ENCODE data around the gene TFB1M. TPM values are rescaled to one million over a fixed set of nuclear protein-coding genes. Genes with fewer than 3 reads are reported as not detected.

TFB1M gene
- total RNA-seq, 1 donor from 2014 or later: 15.3 TPM

DNA sequence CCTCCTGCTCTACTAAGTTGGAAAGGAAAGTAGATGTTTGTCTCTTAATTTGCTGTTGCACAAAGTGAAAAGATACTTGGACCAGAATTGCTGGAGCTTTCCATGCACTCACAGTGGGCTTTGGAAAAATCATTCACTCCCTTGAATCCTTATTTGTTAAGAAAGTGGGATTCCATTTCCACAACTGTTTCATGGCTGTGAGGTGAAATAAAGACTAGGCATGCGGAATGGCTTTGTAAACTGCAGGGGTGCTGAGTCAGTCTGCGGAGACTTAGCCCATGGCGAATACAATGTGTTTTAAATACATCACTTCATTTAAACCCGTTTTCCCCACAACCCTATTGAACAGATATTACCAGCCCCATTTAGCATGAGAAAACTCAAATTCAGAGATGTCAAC, 87.2 kb downstream of the TFB1M start:
- peaks cover 29% of the 10 kb centered on the region for H3K4me1 Mint-ChIP-seq (ENCODE audit: low read depth)
- H3K9me3 Mint-ChIP-seq (ENCODE audit: low read depth): peaks cover 2% of the 10 kb centered on the region
- H3K4me3 Mint-ChIP-seq (ENCODE audit: unreplicated experiment): no peak overlapping the region
- H3K27me3 Mint-ChIP-seq (ENCODE audit: low read depth): no peaks in the 10 kb centered on the region
- H3K36me3 Mint-ChIP-seq (ENCODE audit: low read depth): peaks cover 2% of the 10 kb centered on the region
- TF ChIP-seq, protein P1, sequence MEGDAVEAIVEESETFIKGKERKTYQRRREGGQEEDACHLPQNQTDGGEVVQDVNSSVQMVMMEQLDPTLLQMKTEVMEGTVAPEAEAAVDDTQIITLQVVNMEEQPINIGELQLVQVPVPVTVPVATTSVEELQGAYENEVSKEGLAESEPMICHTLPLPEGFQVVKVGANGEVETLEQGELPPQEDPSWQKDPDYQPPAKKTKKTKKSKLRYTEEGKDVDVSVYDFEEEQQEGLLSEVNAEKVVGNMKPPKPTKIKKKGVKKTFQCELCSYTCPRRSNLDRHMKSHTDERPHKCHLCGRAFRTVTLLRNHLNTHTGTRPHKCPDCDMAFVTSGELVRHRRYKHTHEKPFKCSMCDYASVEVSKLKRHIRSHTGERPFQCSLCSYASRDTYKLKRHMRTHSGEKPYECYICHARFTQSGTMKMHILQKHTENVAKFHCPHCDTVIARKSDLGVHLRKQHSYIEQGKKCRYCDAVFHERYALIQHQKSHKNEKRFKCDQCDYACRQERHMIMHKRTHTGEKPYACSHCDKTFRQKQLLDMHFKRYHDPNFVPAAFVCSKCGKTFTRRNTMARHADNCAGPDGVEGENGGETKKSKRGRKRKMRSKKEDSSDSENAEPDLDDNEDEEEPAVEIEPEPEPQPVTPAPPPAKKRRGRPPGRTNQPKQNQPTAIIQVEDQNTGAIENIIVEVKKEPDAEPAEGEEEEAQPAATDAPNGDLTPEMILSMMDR (IDR thresholded peaks at IDR 0.05): no peak
- no peak overlapping the region for H3K27ac Mint-ChIP-seq (ENCODE audit: unreplicated experiment)
- DNase-seq (ENCODE audit: low spot score): no peak

DNA sequence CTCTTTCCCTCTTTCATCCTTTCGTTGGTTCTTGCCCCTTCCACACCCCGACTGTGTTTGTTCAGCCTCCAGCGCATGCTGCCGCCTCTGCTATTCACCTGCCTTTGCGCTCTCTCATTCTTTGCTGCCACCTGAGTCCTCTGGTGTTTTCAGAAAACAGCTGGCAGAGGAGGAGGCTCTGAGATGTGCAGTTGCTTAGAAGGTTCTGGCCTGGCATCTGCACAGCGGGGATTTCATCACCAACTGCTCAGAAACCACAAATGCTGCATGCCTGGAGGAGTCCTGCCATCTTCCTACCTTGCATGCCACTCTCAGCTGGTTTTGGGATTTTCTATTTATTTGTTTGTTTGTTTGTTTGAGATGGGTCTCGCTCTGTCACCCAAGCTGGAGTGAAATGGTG, 89.7 kb downstream of the TFB1M start:
- TF ChIP-seq, protein P1 (IDR thresholded peaks at IDR 0.05): no peak
- H3K4me3 Mint-ChIP-seq (ENCODE audit: unreplicated experiment): no peak overlapping the region
- peaks cover 32% of the 10 kb centered on the region for H3K4me1 Mint-ChIP-seq (ENCODE audit: low read depth)
- no peak for DNase-seq (ENCODE audit: low spot score)
- H3K27ac Mint-ChIP-seq (ENCODE audit: unreplicated experiment): peak overlapping the region; percentile 92
- peaks cover 2% of the 10 kb centered on the region for H3K9me3 Mint-ChIP-seq (ENCODE audit: low read depth)
- no peaks in the 10 kb centered on the region for H3K27me3 Mint-ChIP-seq (ENCODE audit: low read depth)
- H3K36me3 Mint-ChIP-seq (ENCODE audit: low read depth): peaks cover 3% of the 10 kb centered on the region

DNA sequence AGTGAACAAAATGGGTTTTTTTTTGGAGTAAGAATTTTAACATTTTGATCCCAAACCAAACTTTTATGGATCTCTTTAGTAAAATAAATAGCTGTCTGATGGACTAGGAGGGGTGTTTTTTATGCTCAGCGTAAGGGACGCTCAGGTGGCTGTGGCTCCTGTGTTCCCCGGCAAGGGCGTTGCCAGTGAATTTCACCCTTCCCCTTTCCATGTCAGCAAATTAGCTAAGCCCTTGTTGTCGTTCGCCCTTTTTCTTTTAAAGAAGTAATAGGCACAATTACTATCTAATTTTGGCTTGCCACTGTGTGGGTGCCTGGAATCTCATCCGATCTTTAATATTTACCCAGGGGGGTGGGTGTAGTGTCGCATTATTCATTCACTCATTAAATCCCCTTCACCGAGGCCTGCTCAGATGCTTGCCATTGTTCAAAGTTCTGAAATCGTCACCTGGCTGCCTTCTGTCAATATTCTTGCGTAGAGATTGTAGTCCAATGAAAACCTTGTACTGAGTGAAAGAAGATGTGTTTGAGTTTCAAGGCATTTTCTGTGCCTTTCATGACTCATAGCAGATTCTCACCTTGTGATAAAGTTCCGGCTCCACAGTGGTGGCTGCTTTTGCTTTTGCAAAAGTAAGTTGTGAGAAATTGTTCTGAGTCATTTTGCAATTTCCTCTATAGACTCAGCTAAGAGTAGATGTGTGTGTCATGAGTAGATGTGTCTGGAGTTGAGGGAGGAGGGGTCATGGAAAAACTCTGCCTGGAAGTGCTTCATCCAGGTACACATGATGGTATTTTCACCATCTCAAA, 90.4 kb downstream of the TFB1M start:
- H3K36me3 Mint-ChIP-seq (ENCODE audit: low read depth): peaks cover 5% of the 10 kb centered on the region
- H3K4me1 Mint-ChIP-seq (ENCODE audit: low read depth): peaks cover 35% of the 10 kb centered on the region
- H3K27ac Mint-ChIP-seq (ENCODE audit: unreplicated experiment): peak overlapping the region; percentile 92
- no peak overlapping the region for H3K4me3 Mint-ChIP-seq (ENCODE audit: unreplicated experiment)
- no peaks in the 10 kb centered on the region for H3K27me3 Mint-ChIP-seq (ENCODE audit: low read depth)
- DNase-seq (ENCODE audit: low spot score): no peak
- TF ChIP-seq, protein P1 (IDR thresholded peaks at IDR 0.05): no peak
- peaks cover 2% of the 10 kb centered on the region for H3K9me3 Mint-ChIP-seq (ENCODE audit: low read depth)

DNA sequence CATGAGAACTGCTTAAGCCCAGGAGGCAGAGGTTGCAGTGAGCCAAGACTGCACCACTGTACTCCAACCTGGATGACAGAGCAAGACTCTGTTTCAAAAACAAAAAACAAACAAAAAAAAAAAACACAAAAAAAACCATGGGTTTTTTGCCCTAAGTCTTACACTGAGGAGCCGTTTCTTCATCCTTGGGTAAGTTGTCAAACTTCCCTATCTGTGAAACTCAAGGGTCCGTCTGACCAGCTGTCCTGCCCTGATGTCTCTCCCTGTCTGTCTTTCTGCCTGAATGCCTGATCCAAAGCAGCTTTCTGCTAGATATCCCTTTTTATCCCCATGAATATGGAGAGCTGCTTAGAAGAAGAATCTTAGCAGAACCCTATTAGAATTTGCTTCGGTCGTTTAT, 91.8 kb downstream of the TFB1M start:
- no peak for DNase-seq (ENCODE audit: low spot score)
- no peaks in the 10 kb centered on the region for H3K27me3 Mint-ChIP-seq (ENCODE audit: low read depth)
- H3K9me3 Mint-ChIP-seq (ENCODE audit: low read depth): peaks cover 2% of the 10 kb centered on the region
- H3K36me3 Mint-ChIP-seq (ENCODE audit: low read depth): peaks cover 5% of the 10 kb centered on the region
- H3K27ac Mint-ChIP-seq (ENCODE audit: unreplicated experiment): no peak overlapping the region
- TF ChIP-seq, protein P1 (IDR thresholded peaks at IDR 0.05): no peak
- peaks cover 24% of the 10 kb centered on the region for H3K4me1 Mint-ChIP-seq (ENCODE audit: low read depth)
- H3K4me3 Mint-ChIP-seq (ENCODE audit: unreplicated experiment): no peak overlapping the region

DNA sequence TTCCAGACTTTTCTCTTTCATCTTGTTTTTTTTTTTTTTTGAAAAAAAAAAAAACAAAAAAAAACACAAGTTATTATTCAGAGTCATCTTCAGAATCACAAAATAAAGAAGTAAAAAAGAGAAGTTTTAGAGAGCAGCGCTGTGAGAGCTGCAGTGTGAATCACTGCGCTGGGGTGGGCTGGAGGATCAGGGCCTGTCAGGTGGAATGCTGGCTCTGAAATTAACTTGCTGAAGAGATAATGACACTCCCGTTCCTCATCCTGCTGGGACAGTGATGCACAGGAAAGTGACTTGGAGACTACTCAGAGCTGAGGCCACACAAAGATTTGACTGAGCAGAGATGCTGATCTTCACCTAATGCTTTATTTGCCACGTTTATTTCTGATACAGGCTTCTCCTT, 93.2 kb downstream of the TFB1M start:
- H3K27me3 Mint-ChIP-seq (ENCODE audit: low read depth): no peaks in the 10 kb centered on the region
- no peak overlapping the region for H3K27ac Mint-ChIP-seq (ENCODE audit: unreplicated experiment)
- DNase-seq (ENCODE audit: low spot score): no peak
- no peaks in the 10 kb centered on the region for H3K9me3 Mint-ChIP-seq (ENCODE audit: low read depth)
- peaks cover 24% of the 10 kb centered on the region for H3K4me1 Mint-ChIP-seq (ENCODE audit: low read depth)
- H3K36me3 Mint-ChIP-seq (ENCODE audit: low read depth): peaks cover 3% of the 10 kb centered on the region
- TF ChIP-seq, protein P1 (IDR thresholded peaks at IDR 0.05): no peak
- H3K4me3 Mint-ChIP-seq (ENCODE audit: unreplicated experiment): no peak overlapping the region
